Muscle layer of colon (tissue), 2 donors: ENCODE measurements around the gene TNK2.
"Not testable (repeated sequence)": the region's sequence is repeated elsewhere in the genome, so short reads cannot be mapped to it uniquely, and the experiment has no call there.

Experiments used
- H3K27ac ChIP-seq: one replicate; pipeline ENCODE4 v1.7.0; 2013; ENCODE audit warnings: low read depth, mild to moderate bottlenecking, low read length, moderate library complexity
- H3K27me3 ChIP-seq, 2 donors: one replicate each; pipeline ENCODE4 v1.7.0; 2013; ENCODE audit warnings: low read length in 2 of 2, mild to moderate bottlenecking in 2 of 2; ENCODE audit not compliant: insufficient read depth in 2 of 2, control insufficient read depth in 1 of 2
- H3K36me3 ChIP-seq: one replicate; pipeline ENCODE4 v1.7.0; 2013; ENCODE audit warnings: mild to moderate bottlenecking, low read length; ENCODE audit not compliant: insufficient read depth
- H3K4me1 ChIP-seq: one replicate; pipeline ENCODE4 v1.7.0; 2013; ENCODE audit warnings: mild to moderate bottlenecking, low read length; ENCODE audit not compliant: insufficient read depth
- H3K4me3 ChIP-seq, 2 donors: one replicate each; pipeline ENCODE4 v1.7.0; 2013; ENCODE audit warnings: low read length in 2 of 2, low read depth in 1 of 2, mild to moderate bottlenecking in 1 of 2, moderate library complexity in 1 of 2
- H3K9ac ChIP-seq: one replicate; pipeline ENCODE4 v1.7.0; 2013; ENCODE audit warnings: low read length
- H3K9me3 ChIP-seq: one replicate; pipeline ENCODE4 v1.7.0; 2013; ENCODE audit warnings: mild to moderate bottlenecking, low read length
- donor health status: abdominal sarcoma.
- donor health status: Adenocarcinoma of cecum.

The TNK2 gene

DNA sequence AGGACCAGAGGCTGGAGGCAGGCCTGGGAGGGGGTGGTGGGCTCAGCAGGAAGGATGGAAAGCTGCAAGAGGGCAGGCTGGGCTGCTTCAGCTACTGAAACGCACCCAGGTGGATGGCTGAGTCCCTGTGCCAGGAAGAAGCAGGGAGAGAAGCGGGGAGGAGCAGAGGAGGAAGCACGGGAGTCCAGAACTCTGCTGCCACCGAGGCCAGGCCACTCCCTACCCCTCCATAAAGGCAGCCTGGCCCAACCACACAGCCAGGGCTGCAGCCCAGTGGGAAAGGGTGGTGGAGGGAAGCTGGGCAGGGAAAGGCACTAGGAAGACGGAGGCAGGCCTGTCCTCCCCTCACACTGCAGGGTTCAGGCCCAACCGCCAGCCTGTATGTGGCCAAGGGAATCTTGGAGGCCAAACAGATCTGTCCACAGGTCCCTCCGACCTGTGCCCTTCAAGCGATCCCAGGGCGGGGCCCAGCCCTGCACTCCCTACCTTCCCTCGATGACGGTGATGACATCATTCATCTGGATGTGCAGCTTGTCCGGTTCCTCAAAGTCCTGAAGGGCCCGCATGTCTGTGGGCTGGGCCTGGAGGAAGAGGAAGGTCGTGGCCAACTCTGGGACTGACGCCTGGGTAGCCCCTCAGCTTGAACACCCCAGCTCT is 30.5 kb downstream of the TNK2 start:
- Histone ChIP-seq H3K9ac (no peak overlapping the region), H3K27me3 (no peaks in the 10 kb centered on the region), H3K4me3 (no peak overlapping the region), H3K4me1 (no peaks in the 10 kb centered on the region), H3K36me3 (peaks cover 32% of the 10 kb centered on the region), H3K9me3 (no peaks in the 10 kb centered on the region), H3K27ac (no peak overlapping the region)

DNA sequence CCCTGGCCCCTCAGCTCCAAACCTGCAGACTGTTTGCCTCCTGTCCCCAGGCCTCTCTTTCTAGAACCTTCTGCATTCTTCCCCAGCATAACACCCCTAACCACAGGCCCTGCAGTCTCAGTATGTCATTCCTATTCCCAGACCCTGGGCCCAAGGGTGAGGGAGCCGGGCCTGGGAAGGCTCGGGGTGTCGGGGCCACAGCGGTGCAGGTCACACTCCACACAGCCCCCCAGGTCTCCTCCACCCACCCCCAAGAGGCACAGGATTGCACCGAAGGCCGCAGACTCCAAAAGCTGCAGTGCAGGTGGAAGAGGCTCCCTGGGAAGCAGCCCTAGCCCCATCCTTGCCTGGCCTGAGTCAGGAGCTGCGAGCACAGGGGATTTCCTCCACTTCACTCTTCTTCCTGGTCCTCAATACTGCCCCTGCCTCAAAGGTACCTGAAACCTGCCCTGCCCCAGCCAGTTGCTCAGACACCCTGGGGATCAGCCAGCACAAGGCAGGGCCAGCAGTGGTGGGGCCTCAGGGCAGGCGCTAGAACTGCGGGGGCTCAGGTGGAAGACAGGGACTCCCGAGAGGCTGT is 31.1 kb downstream of the TNK2 start:
- peaks cover 30% of the 10 kb centered on the region for H3K36me3 ChIP-seq
- no peak overlapping the region for H3K27ac ChIP-seq
- H3K9me3 ChIP-seq: no peaks in the 10 kb centered on the region
- no peak overlapping the region for H3K9ac ChIP-seq
- H3K4me1 ChIP-seq: no peaks in the 10 kb centered on the region
- no peak overlapping the region for H3K4me3 ChIP-seq
- no peaks in the 10 kb centered on the region for H3K27me3 ChIP-seq

DNA sequence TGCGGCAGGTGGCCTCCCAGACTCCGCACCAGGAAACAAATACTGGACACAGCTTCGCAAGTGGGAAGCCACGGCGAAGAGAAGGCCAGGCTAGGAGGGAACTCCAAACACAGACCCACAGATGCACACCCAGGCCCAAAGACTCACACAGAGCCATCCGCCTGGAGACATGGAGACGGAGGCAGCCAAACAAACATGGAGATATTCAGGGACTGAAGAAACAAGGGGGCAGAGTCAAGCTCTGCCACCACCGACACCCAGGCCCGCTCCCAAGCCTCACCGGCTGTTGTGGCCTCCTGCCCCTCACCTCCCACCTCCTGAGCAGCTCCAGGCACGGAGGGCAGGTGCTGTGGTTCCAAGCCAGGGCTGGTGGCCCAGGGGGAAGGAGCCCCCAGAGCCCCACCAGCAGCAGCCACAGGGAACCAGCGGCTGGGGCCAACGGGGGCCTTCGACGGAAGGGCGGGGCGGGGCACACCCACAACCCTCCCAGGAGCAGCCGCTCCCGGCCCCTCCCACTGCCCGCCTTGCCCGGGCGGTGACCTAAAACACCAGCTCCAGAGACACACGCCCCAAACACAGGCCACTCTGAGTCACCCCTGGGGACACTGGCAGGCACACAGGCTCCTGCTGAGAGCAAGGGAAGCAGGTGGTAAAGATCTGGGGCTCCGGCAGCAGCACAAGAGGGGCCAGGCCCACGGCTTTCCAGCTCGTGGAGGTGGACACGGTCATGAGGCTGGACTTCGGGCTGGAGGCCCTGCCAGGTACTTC is 31.9 kb downstream of the TNK2 start:
- Histone ChIP-seq H3K4me3 (no peak overlapping the region), H3K9ac (no peak overlapping the region)

DNA sequence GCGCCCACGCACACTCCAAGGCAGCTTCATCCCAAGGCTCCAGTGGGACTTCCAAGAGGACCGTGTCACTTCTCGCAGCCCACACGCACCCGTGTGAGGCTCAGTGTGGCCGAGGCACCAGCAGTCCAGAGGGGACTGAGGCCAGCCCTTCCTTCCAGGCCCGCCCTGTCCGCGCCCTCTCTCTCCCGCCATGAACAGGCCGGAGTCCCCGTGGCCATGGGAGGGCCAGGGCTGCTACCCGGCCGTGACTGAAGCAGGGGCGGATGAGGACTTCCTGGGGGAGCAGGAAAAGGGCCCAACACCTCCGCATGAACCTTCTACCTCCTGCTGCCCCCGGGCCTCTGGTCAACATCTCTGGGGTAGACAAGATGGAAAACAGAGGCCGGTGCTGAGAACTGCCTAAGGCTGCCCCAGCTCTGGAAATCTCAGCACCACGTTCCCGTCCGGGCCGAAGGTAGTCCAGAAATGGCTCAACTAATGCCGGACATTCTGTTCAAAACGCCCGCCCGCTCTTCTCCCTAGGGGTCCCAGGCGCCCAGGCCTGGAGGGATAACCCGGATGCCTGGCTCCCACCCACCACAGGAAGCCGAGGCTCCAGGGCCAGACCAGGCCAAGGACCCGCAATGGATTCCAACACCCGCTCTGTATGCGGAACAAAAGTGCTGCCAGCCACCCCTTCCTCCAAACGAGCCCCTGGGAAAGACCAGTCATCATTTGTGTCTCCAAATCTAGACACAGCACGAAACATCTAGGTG is 32.7 kb downstream of the TNK2 start:
- H3K36me3 ChIP-seq: peaks cover 23% of the 10 kb centered on the region
- H3K9me3 ChIP-seq: no peaks in the 10 kb centered on the region
- no peaks in the 10 kb centered on the region for H3K4me1 ChIP-seq
- no peak overlapping the region for H3K27ac ChIP-seq
- H3K27me3 ChIP-seq: no peaks in the 10 kb centered on the region
- no peak overlapping the region for H3K4me3 ChIP-seq
- H3K9ac ChIP-seq: no peak overlapping the region

More for the DNA sequence above, 31.9 kb downstream of the TNK2 start:
- H3K4me1 ChIP-seq: no peaks in the 10 kb centered on the region
- H3K27me3 ChIP-seq: no peaks in the 10 kb centered on the region
- H3K27ac ChIP-seq: no peak overlapping the region
- H3K36me3 ChIP-seq: peaks cover 23% of the 10 kb centered on the region
- H3K9me3 ChIP-seq: no peaks in the 10 kb centered on the region

DNA sequence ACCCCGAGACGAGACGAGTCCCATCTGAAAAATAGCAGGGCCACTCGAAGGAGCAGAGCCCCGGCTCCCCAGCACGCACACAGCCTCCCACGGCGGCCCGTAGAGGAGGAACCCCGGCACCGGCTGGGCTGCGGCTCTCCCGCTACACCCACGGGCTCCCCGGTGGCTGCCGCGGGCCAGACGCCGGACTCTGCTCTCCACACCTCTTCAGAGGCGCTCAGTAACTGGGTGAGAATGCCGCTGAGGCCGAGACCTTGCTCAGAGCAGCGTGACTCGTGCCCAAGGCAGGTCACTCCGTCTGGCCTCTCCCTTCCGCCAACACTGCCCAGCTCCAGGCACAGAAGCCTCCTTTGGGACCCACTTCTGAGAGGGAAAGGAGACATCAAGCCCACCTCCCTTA is 34.4 kb downstream of the TNK2 start:
- no peak overlapping the region for H3K4me3 ChIP-seq
- peaks cover 20% of the 10 kb centered on the region for H3K36me3 ChIP-seq
- H3K27me3 ChIP-seq: no peaks in the 10 kb centered on the region
- H3K27ac ChIP-seq: no peak overlapping the region
- no peaks in the 10 kb centered on the region for H3K9me3 ChIP-seq
- H3K9ac ChIP-seq: no peak overlapping the region
- no peaks in the 10 kb centered on the region for H3K4me1 ChIP-seq

DNA sequence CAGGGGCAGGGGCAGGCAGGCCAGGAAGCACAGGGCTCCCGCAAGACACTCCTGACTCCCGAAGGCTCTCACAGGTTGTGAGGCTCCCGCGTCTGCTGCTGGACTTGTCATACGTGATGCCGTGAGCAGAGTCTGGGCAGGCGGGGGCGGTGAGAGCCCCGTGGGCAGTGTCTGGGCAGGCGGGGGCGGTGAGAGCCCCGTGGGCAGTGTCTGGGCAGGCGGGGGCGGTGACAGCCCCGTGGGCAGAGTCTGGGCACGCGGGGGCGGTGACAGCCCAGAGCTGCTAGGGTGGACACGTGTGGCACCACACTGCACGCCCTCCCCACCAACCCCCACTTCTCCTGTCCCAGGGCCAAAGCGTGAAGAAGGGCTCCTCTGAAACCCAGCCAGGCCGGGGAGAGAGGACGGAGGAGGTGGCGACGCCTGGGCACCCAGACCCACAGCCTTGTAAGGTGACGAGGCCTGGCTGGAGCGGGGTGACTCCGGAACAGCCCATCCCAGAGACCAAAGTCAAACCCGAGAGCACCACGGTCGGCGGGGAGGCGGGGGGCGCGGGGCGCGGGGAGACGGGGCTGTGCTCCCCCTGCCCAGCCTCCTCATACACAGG is 35.0 kb downstream of the TNK2 start:
- Histone ChIP-seq H3K27me3 (no peaks in the 10 kb centered on the region), H3K27ac (no peak overlapping the region), H3K4me3 (no peak overlapping the region), H3K9me3 (no peaks in the 10 kb centered on the region), H3K4me1 (no peaks in the 10 kb centered on the region), H3K36me3 (peaks cover 14% of the 10 kb centered on the region), H3K9ac (no peak overlapping the region)

DNA sequence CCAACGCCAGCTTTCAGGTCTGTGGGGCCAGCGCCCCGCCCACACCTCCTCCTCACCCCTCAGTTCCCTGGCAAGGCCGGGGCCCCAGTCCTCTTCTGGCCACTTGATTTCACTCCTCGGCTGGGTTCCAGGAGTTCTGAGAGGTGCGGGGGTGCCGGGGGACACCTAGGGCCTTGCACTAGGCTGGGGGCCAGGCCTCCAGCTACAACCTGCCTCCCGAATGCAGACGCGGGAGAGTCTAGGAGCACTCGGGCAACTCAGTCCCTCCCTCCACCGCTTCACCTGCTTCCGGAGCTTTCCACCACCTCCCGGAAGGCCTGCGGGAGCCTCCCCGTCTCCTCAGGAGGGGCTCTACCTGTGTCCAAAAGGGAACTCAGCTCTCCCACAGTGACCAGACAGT is 35.6 kb downstream of the TNK2 start:
- no peak overlapping the region for H3K27ac ChIP-seq
- no peaks in the 10 kb centered on the region for H3K4me1 ChIP-seq
- H3K27me3 ChIP-seq: no peaks in the 10 kb centered on the region
- no peaks in the 10 kb centered on the region for H3K9me3 ChIP-seq
- no peak overlapping the region for H3K4me3 ChIP-seq
- peaks cover 8% of the 10 kb centered on the region for H3K36me3 ChIP-seq
- H3K9ac ChIP-seq: no peak overlapping the region

DNA sequence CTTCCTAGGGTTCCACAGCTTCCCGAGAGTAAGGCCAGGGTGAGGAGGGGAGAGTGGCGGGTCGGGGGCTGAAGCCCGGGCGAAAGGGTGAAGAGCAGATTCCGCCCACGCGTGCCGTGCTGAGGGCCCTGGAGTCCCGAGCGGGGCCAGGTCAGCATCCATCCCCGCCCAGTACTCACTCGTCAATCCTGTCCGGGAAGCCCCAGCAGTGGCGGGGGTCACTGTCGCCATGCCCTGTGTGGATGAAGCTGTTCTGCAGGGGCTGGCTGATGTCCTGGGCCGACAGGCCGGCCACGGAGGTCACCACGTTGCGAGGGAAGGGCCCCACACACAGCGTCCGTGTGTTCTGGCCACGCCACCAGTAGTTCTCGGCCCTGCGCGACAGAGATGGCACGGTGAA is 36.3 kb downstream of the TNK2 start:
- Histone ChIP-seq H3K27ac (no peak overlapping the region), H3K36me3 (peaks cover 1% of the 10 kb centered on the region), H3K4me3 (no peak overlapping the region), H3K9me3 (no peaks in the 10 kb centered on the region), H3K9ac (no peak overlapping the region), H3K4me1 (no peaks in the 10 kb centered on the region), H3K27me3 (no peaks in the 10 kb centered on the region)

DNA sequence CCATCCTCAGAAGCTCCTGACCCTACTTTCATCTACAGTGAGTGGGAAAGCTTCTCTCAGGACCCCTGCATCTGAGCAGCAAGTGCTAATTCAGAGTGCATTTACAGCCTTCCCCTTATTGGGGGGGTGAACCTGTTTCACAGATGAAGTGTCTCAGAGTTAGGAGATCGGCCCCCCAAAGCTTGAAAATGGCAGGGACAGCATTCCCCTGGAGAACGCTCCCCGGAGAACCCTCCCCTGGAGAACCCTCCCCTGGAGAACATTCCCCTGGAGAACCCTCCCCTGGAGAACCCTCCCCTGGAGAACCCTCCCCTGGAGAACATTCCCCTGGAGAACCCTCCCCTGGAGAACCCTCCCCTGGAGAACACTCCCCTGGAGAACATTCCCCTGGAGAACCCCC is 36.7 kb downstream of the TNK2 start:
- H3K4me1 ChIP-seq, H3K36me3 ChIP-seq: not testable (repeated sequence)

DNA sequence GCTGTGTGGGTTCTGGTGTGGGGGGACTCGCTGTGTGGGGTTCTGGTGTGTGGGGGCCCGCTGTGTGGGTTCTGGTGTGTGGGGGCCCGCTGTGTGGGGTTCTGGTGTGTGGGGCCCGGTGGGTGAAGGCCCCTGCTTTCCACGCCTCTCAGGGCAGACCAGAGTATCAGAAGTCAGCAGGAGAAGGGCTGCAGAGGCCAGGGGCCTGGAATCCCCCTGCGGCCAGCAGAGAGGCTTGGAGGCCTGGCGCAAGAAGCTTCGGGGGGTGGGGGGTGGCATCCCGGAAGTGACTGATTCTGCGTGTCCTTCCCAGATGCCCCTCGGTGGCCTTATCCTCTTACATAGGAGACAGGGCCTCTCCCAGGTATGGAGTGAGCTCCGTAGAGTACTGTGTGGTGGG is 37.4 kb downstream of the TNK2 start:
- H3K4me3 ChIP-seq: no peak overlapping the region
- H3K4me1 ChIP-seq: no peaks in the 10 kb centered on the region
- no peaks in the 10 kb centered on the region for H3K36me3 ChIP-seq

More for the DNA sequence above, 36.7 kb downstream of the TNK2 start:
- H3K27me3 ChIP-seq, H3K27ac ChIP-seq, H3K9me3 ChIP-seq, H3K4me3 ChIP-seq, H3K9ac ChIP-seq: not testable (repeated sequence)

DNA sequence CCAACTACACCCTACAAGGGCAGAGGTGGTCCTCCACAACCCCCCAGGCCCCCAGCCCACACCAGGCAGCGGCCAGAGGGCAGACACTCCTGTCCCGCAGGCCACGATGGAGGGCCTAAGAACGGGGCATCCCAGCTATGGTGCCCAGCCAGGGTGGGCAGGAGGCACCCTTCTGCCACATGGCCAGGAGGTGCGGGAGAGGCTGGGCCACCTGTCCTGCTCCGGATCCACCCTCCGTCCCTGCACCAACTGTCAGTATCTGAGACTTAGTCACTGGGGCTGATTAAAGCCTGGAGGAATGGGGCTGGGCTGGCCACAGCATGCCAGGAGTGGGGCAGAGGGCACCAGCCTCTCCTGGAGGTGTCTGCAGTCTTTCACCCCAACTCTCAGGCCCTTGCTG is 37.9 kb downstream of the TNK2 start:
- Histone ChIP-seq H3K4me1 (no peaks in the 10 kb centered on the region), H3K27ac (no peak overlapping the region), H3K27me3 (no peaks in the 10 kb centered on the region), H3K4me3 (no peak overlapping the region), H3K9ac (no peak overlapping the region), H3K36me3 (no peaks in the 10 kb centered on the region), H3K9me3 (no peaks in the 10 kb centered on the region)

More for the DNA sequence above, 37.4 kb downstream of the TNK2 start:
- no peaks in the 10 kb centered on the region for H3K27me3 ChIP-seq
- no peaks in the 10 kb centered on the region for H3K9me3 ChIP-seq
- no peak overlapping the region for H3K9ac ChIP-seq
- H3K27ac ChIP-seq: no peak overlapping the region
